Right renal pelvis (tissue), 4 donors: ENCODE measurements around the gene HOXB8. TPM values are rescaled to one million over a fixed set of nuclear protein-coding genes. Genes with fewer than 3 reads are reported as not detected.

Experiments
- polyA plus RNA-seq, 4 donors: library from polyadenylated mRNA; unstranded; fragments of 120-200 nt; gene quantifications; one replicate each; pipeline ENCODE4 v1.2.1, GENCODE V29; 2013; ENCODE audit not compliant: insufficient read length in 4 of 4

The HOXB8 gene
- polyA plus RNA-seq, 4 donors = 47.3 to 55.5 (median 48.6) TPM

Other genes starting within 250 kb of the HOXB8 start
- gene SKAP1, start 185.1 kb downstream of the HOXB8 start, polyA plus RNA-seq = 10 to 100 TPM; 10.5 to 12.8 (median 12.2) TPM
- gene HOXB1, start 84.3 kb downstream of the HOXB8 start, polyA plus RNA-seq = under 1 TPM; 0.27 to 0.34 (median 0.29) TPM
- 10 to 100 TPM; 43.5 to 61.1 (median 56.7) TPM for gene HOXB2, start 70.2 kb downstream of the HOXB8 start, polyA plus RNA-seq
- gene HOXB4, start 36.9 kb downstream of the HOXB8 start, polyA plus RNA-seq = 10 to 100 TPM in 3 of 4 donors, 1 to 10 TPM in 1; 9.3 to 12.7 (median 10.8) TPM
- gene HOXB3, start 25.1 kb downstream of the HOXB8 start, polyA plus RNA-seq = 100 to 1,000 TPM; 145 to 170 (median 155) TPM
- gene HOXB5, start 21.5 kb downstream of the HOXB8 start, polyA plus RNA-seq = 10 to 100 TPM; 28.8 to 38.4 (median 33.5) TPM
- 100 to 1,000 TPM in 1 of 4 donors, 10 to 100 TPM in 3; 81.5 to 108 (median 90.6) TPM for gene HOXB6, start 10.3 kb downstream of the HOXB8 start, polyA plus RNA-seq
- gene HOXB7, start 4.3 kb downstream of the HOXB8 start, polyA plus RNA-seq = 10 to 100 TPM; 37.4 to 44.0 (median 40.5) TPM
- 10 to 100 TPM; 51.6 to 75.3 (median 66.7) TPM for gene HOXB9, start 11.1 kb upstream of the HOXB8 start, polyA plus RNA-seq
- not detected for gene PRAC1, start 107.2 kb upstream of the HOXB8 start, polyA plus RNA-seq
- not detected for gene PRAC2, start 107.9 kb upstream of the HOXB8 start, polyA plus RNA-seq
- gene HOXB13, start 113.5 kb upstream of the HOXB8 start, polyA plus RNA-seq = not detected
- gene TTLL6, start 201.9 kb upstream of the HOXB8 start, polyA plus RNA-seq = under 1 TPM; 0.35 to 0.50 (median 0.43) TPM
- 10 to 100 TPM; 70.1 to 87.4 (median 83.2) TPM for gene CALCOCO2, start 215.7 kb upstream of the HOXB8 start, polyA plus RNA-seq